ENCODE data around the gene GPR87. TPM values are rescaled to one million over a fixed set of nuclear protein-coding genes. Genes with fewer than 3 reads are reported as not detected.

The GPR87 gene
- total RNA-seq, 2 donors from 2014 or later: not detected

- Histone ChIP-seq H3K4me1 (no peaks in the 10 kb centered on the region), H3K9me3 (no peaks in the 10 kb centered on the region), H3K27ac (no peak overlapping the region), H3K4me3 (no peak overlapping the region), H3K36me3 (no peaks in the 10 kb centered on the region), H3K27me3 (no peaks in the 10 kb centered on the region)
- no peak for DNase-seq (ENCODE audit: low spot score)
- TF ChIP-seq, protein P1, sequence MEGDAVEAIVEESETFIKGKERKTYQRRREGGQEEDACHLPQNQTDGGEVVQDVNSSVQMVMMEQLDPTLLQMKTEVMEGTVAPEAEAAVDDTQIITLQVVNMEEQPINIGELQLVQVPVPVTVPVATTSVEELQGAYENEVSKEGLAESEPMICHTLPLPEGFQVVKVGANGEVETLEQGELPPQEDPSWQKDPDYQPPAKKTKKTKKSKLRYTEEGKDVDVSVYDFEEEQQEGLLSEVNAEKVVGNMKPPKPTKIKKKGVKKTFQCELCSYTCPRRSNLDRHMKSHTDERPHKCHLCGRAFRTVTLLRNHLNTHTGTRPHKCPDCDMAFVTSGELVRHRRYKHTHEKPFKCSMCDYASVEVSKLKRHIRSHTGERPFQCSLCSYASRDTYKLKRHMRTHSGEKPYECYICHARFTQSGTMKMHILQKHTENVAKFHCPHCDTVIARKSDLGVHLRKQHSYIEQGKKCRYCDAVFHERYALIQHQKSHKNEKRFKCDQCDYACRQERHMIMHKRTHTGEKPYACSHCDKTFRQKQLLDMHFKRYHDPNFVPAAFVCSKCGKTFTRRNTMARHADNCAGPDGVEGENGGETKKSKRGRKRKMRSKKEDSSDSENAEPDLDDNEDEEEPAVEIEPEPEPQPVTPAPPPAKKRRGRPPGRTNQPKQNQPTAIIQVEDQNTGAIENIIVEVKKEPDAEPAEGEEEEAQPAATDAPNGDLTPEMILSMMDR (IDR thresholded peaks at IDR 0.05): no peak
Measured at GRCh38 chr3:151275091-151275490, 41.5 kb downstream of the GPR87 start.

- no peak for DNase-seq (ENCODE audit: low spot score)
- no peak overlapping the region for H3K4me3 ChIP-seq
- H3K27ac ChIP-seq: no peak overlapping the region
- H3K27me3 ChIP-seq: no peaks in the 10 kb centered on the region
- no peaks in the 10 kb centered on the region for H3K9me3 ChIP-seq
- no peaks in the 10 kb centered on the region for H3K4me1 ChIP-seq
- H3K36me3 ChIP-seq: no peaks in the 10 kb centered on the region
- TF ChIP-seq, protein P1 (IDR thresholded peaks at IDR 0.05): no peak
Measured at GRCh38 chr3:151269631-151270030, 47.0 kb downstream of the GPR87 start.

- Histone ChIP-seq H3K9me3 (no peaks in the 10 kb centered on the region), H3K36me3 (no peaks in the 10 kb centered on the region), H3K4me1 (no peaks in the 10 kb centered on the region), H3K4me3 (no peak overlapping the region), H3K27me3 (no peaks in the 10 kb centered on the region), H3K27ac (no peak overlapping the region)
- TF ChIP-seq, protein P1 (IDR thresholded peaks at IDR 0.05): no peak
- no peak for DNase-seq (ENCODE audit: low spot score)
Measured at GRCh38 chr3:151268267-151269235, 48.1 kb downstream of the GPR87 start.

DNA sequence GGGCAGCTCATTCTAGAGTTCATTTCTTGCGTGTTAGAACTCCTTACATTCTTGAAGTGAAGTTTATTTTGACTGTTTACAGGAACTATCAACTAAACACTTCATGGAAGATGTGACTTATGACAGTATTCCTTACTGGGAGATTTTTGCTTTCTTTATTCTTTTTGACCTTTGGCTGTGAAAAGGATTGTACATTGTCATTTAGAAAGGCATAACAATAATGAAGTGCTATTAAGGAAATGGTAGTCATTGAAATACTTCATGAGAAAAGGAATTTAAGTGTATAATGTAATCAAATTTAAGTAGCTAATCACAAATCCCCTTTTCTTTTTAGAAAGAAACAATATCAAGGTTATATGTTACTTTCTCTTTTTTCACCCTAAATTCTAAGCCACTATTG is 49.6 kb downstream of the GPR87 start:
- H3K36me3 ChIP-seq: no peaks in the 10 kb centered on the region
- no peak overlapping the region for H3K4me3 ChIP-seq
- no peaks in the 10 kb centered on the region for H3K27me3 ChIP-seq
- no peak for DNase-seq (ENCODE audit: low spot score)
- TF ChIP-seq, protein P1 (IDR thresholded peaks at IDR 0.05): no peak
- H3K9me3 ChIP-seq: no peaks in the 10 kb centered on the region
- H3K4me1 ChIP-seq: no peaks in the 10 kb centered on the region
- peak overlapping the region in 1 of 2 donors; percentile 16 for H3K27ac ChIP-seq

DNA sequence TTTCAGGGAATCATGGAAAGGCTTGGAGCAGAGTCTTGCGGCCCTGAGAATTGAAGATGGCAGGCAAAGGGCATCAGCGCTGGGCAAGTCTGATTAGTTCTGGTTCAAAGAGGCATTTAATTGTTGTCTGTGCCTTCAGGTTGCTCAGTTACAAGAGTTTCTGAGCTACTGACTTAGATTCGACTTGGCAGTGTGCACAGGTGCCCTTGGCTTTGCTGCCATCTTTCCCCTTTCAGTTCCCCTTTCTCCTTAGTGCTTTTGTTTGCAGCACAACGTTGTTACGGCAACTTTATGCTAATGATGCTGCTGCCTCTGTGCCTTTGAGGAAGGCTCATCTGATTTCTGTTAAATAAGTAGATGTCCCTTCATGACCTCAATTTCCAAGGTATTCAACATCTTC is 50.8 kb downstream of the GPR87 start:
- TF ChIP-seq, protein P1 (IDR thresholded peaks at IDR 0.05): no peak
- peak overlapping the region in 1 of 2 donors; percentile 23 for H3K27ac ChIP-seq
- DNase-seq (ENCODE audit: low spot score): no peak
- H3K4me3 ChIP-seq: no peak overlapping the region
- no peaks in the 10 kb centered on the region for H3K9me3 ChIP-seq
- no peaks in the 10 kb centered on the region for H3K36me3 ChIP-seq
- H3K4me1 ChIP-seq: no peaks in the 10 kb centered on the region
- H3K27me3 ChIP-seq: no peaks in the 10 kb centered on the region

Data from right atrium auricular region (tissue), 2 donors.